ENCODE data around the gene CDH20.
"Not testable (repeated sequence)": the region's sequence is repeated elsewhere in the genome, so short reads cannot be mapped to it uniquely, and the experiment has no call there.

CDH20 gene

DNA sequence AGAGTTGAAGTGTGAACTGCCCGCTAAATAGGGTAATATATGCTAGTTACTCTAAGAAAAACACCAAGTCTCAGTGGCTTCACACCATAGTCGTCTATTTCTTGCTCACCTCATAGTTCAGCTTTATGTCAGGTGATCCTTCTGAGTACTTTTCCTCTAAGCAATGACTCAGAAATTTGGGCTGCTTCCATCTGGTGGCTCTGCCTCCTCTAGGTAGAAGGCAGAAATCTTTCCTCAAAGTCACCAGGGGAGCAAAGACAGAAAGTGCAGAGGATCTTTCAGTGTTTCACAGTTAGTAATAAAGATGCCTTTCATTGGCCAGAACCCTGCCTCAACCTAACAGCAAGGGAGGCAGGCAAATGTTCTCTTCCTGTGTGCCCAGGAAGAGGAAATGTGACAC lies 17.3 kb downstream of the CDH20 start:
- DNase-seq = no peak

DNA sequence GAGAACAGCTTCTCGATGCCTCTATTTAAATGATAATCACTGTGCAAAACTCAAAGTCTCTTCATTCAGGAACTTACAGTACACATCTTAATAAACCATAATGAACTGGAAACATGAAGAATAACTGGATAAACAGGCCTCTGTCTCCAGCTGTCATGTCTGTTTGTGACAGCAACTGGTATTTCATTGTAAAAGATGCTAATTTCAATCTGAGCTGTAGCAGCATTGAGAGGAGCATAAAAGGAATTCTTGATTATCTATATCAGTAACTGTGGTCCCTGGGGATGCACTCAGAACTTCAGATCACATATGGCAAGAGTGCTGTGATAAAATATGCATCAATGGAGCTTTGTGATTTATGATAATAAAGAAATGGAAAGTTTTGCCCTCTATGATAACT lies 18.8 kb downstream of the CDH20 start:
- no peak for DNase-seq

DNA sequence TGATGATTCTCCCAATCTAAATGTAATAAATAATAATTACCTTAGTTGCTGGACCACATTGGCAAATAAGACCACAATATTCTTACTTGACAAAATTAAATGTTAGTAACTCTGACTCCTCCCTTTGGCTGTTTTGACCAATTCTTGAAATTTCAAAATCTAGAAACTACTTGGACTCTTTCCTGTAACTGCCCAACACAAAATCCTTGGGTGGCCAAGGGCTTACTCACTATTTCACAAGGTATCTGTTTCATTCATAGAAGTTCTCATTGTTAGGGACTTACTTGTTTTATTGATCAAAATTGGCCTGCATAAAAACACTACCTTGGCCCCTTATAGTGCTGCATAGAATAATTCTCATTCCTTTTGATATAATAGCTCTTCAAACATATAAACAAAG lies 19.4 kb downstream of the CDH20 start:
- DNase-seq = no peak

DNA sequence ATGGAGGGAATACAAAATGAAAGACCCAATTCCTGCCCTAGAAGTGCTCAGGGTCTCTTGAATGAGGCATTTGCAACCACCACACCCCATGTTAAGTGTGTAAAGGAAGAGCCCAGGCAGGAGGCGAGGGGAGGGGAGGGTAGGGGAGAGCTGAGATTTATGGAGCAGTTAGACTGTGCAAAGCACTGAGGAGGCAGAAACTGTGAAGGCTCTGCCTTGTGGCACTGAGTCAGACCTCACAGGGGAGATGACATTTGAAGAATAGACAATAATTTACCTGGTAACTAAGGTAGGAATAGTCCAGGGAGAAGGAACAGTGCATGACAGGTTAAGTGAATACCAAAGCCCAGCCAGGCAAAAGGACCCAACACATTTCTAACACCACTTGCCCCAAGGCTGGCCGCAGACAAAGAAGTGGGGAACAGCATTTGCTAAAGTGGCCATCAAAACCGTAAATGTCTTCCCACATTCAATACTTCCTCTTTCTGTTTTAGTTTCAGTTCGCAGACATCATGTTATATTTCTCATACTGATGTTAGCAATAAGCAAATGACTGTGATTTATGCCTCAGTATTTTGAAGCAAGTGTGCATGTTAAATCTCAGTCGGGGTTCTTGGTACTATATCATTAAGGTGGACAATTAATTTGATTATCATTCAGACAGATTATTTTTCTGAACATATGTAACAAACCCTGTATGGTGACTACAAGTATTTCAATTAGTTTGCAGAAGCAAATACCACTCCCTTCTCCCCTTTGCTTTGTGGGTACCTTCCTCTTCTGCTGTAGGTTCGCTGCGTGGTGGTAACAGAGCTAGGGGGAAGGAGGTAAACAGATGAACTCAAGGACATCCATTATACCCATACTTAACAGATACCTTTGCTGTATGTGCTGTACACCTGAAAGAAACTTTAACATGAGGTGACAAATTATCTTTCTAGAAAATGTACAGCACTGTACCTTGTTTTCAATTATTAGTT lies 27.5 kb downstream of the CDH20 start:
- no peak for DNase-seq

DNA sequence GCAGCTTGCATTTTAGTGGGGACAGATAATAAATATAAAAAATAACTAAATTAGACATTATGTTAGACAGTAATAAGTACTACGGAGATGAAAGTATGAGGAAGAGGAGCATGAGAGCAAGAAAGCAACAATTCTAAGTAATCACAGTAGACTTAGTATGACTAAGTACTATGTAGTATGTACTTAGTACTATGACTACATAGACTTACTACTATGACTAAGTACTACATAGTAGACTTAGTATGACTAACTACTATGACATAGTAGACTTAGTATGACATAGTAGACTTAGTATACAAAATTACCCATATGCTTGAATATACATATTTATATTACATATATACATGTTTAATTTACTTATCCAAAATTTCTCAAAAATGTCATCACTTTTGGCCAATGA lies 29.3 kb downstream of the CDH20 start:
- no peak for DNase-seq

DNA sequence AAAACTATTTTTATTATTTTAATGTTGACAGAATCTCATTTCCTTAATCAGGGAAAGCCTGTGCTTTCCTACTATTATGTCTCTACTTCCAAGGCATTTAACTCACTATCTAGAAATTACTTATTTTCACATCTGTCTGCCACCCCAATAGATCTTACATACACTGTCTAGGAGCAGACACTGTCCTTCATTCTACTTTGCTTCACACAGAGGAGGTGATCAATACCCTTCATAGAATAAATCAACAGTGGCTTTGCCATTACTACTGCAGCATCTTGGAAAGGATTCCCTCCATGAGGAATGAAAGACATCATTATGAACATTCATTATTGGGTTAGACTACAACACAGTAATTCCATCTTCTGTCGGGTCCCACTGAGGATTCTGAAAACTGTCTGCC lies 31.7 kb downstream of the CDH20 start:
- no peak for DNase-seq

DNA sequence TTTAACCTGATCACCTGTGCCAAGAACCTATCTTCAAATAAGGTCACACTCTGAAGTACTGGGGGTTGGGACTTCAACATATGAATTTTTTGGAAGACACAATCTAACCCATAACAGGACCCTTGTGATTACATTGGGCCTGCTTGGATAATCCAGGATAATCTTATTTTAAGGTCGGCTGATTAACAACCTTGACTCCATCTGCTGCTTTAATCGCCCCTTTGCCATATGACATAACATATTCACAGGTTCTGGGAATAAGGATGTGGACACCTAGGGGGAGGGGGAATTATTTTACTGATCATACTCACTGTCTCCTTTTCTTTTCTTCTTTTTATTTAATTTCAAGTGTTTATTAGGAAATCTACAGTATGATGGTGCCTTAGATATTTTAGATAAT lies 34.8 kb downstream of the CDH20 start:
- no peak for DNase-seq

DNA sequence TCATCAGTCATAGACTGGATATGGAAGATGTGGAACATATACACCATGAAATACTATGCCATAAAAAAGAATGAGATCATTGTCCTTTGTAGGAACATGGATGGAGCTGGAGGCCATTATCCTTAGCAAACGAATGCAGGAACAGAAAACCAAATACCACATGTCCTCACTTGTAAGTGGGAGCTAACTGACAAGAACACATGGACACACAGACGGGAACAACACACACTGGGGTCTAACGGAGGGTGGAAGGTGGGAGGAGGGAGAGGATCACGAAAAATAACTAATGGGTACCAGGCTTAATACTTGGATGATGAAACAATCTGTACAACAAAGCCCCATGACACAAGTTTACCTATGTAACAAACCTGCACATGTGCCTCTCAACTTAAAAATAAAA lies 36.4 kb downstream of the CDH20 start:
- DNase-seq = not testable (repeated sequence)

DNA sequence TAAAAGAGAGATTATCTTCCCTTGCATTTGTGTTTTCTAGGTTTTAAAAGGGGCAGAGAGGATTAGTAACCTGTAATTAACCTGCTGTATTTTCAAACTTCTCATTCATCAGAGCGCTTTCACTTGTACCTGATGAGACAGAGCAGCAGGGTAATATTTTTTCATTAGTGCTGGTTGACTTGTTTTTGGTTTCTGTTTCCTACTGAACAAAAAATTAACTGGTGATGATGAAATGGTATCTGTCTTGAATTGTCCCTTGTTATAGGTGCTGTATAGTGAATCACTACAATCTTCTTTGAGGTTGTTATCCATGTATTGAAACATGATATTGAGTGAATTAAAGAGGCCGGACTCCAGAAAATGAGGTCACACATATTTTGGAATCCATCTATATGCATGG lies 37.9 kb downstream of the CDH20 start:
- no peak for DNase-seq

DNA sequence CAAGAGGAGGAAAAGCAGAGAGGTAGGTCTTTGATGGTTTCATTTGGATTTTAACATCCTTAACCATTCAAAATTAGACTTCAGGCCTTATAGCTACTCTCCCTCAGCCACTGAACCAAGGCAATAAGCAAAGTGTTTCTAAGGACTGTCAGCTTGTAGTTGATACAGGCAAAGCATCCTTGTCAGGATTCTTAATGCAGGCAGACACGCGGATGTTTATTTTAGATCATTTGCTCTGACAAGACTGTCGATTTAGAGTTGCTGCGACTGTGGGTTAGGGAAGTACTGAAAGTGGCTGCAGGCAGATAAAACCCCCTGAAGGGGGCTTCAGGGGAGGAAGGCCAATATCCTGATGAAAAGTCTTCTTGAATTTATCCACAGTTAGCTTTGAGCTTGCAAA lies 46.6 kb downstream of the CDH20 start:
- DNase-seq = no peak

DNA sequence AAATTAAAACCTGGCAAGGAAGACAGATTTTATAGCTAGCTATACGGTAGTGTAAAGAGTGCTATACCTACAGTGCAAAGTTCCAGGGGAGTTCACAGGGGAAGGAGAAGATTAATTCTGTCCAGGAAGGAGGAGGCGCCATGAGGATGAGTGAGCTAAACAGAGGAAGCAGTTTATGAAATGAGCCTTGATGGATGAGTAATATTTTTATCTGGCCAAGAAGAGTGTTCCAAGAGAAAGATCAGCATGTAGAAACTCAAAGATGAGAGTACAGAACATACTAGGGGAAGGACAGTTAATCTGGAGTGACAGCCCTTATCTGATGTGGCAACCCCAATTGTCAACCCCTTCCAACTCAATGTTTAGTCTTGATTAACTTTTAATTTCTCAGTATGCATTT lies 54.8 kb downstream of the CDH20 start:
- DNase-seq = no peak

DNA sequence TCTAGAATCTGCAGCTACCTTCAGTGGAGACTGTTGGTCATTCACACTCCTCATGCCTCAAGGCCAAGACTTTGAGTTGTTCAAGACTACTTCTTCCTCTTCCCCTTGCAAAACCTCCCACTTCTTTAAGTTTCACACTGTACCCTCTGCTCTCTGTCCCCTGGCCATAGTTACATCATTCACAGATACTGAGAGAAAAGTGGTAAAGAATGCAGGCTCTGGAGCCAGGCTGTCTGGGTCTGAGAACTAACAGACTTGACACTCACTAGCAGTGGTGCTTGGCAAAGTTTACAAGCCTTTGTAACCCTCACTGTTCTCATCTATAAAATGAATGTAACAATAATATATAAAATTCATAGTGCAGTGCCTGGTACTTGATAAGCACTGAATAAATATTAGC lies 61.8 kb downstream of the CDH20 start:
- no peak for DNase-seq

DNA sequence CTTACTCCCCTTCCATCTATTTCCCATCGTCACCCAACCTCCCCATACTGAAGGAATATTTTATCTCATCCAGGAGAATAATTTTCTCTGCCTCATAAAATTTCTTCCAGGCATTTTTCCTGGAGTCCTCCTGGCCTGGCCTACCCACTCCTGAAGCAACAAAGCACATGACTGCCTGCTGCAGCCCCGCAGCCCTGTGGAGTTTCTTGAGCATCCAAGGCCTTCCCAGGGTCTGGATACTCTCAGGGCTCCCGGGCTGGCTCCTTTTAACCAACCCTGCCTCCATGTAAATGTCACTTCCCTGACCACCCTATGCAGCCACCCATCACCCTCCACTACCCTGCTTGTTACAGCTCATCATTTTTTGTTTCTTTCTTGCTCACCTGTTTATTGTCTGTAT lies 64.0 kb downstream of the CDH20 start:
- no peak for DNase-seq

DNA sequence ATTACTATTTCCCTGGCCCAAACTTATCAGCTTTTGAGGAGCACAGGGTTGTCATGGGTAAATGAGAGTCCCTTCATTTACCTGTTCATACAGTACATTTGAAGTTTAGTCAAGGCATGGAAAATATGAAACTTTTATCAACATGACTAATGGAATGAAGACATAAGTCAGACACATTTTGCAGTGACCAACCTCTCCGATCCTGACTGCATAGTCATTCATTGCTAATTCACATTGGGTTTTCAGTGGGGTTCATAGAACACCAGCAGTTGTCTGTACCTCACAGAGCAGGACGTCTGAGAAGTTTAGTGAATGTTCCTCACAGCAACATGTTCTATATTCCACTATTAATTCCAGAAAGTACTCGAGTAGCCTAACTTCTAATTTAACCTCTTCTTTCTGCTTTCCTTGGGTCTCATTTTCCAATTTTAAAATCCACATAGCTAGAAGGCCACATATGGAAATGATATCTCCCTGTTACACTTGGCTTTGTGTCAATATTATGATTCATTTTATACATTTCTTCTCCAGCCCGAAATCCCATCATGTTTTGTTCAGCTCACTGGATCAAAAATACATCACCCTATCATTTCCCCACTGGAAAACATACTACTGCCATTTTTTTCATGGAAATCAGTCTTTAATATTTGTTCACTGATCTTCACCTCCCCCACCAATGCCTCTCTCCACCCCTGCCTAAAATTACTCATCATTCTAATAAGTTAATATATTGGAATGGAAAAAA lies 65.9 kb downstream of the CDH20 start:
- no peak for DNase-seq

DNA sequence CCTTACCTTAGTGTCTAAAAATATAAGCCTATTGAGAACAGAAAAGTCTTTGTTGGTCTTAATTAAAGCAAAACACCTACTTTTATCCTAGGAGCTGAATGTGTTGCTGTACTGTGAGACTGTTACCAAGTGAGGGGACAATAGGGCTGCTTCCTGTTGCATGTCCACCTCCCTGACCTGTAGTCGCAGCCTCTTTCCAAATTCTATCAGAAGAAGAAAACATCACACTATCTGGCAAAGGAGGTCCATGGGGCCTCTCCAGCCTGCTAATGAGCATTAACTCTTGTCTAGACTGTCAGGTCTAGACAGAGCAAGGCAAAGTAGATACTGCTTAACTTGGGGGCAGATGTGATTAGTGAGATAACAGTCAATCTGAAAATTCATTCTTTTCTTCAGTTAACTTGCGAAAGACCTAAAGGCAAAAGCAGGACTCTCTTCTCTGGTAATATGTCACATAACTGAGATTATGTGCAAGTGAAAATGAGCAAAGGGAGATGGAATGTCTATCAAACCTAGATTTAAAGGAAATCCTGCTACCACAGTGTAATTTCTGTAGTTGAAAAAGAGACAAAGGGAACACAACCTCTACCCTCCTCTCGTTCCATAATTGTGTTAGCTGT lies 66.9 kb downstream of the CDH20 start:
- no peak for DNase-seq

DNA sequence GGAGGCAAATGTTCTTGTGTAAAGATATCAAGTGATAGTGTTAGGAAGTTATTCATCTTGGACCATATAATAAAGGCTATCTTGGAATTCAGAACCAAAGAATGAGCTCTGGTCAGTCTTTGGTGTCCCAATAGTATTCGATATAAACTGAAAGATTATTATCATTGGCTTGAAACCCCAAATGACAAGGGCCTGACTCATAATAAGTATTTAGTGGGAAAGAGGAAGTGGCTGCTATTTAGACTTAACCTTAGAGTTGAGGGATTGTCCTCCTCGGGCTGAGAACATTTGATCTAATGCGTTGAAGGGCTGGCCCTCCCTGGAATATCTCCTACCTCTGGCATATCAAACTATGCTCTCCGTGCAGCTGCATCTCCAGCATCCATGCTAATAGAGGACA lies 67.5 kb downstream of the CDH20 start:
- no peak for DNase-seq

DNA sequence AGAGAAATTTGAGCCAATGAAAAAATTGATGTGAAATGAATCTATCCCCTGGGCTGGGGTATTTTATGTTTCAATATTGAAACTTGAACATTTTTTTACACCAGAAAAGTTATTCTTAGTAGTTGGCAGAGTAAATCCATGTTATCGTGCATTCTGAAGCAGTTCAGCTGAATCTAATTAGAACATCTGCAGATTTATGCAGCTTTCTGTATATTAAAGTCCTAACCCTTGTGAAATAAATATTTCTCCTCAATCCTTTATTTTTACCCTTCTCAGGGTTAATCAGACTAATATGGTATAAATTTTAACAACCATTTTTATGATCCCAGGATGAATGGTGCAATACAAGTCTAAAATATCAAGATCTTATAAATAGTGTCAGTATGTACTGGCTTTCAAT lies 69.5 kb downstream of the CDH20 start:
- DNase-seq = no peak

DNA sequence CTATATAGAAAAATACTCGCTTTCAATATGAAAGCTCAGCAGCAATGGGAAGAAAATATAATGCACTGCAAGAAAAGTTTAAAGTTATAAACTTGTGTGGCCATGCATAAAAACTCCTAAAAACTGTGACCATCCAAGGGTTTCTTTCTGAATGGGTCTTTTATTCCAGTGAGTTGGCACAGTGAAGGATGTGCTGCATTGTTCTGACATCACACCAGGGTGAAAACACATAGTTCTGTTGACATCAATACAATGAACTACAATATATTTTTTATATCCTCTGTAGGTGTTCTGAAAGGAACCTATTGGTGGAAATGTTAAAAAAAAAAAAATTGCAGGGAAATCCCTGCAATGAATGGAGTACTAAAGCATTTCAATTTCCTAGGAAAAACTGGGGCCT lies 80.2 kb downstream of the CDH20 start:
- no peak for DNase-seq

DNA sequence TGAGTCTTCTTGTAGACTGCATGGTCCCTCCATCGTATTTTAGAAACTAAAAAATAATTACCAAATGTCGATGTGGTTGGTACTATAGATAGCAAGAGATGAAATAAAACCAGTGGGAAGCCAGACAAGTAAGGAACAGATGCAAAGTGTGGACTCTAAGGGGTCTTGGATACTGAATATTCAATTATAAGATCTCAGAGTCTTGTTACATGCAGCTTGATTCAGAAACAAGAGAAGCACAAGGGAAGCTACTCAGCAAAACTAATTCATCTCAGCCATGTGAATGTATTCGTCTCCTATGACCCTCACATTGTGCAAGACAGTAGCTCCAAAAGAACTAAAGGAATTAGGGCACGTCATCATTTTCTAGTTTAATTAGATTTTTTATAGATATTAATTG lies 80.9 kb downstream of the CDH20 start:
- no peak for DNase-seq

DNA sequence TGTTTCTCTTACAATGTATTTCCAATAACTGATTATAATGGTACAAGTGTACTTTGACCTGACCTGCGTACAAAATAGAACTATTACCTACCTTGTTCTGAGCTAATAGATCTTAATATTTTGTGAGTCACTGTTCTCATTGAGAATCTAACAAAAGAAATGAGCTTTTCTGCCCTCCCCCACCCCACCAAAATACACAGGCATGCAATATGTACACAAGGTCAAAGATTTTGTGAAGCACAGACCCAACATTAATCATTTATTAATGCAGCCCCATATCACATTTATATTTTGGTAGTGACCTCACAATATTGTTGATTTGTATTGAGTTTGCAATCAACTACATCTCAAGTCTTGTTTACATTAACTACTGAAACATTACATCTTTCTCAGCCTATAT lies 86.5 kb downstream of the CDH20 start:
- no peak for DNase-seq

DNA sequence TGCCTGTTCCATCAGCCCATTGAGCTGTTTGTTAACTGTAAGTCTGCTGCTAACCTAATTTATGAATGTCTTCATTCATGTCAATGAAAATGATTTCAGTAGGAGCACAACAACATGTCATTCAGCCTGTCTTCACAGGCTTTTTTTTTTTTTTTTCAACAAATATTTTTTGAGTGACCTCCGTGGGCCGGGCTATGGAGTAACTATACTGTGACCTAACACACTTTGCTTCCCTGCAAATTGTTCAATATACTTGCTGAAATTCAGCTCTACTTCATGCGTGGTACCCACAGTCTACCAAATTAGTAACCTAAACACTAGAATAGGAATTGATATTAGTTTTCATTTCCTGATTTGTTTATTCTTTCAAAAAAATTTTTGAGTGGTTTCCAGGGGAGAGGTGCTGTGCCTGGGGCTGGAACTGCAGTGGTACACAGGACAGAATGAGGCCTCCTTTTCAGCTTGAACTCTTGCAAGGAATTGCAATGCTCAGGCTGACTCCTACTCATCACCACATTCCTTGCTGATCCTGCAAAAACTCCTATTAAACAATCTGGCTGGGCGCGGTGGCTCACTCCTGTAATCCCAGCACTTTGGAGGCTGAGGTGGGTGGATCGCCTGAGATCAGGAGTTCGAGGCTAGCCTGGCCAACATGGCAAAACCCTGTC lies 87.1 kb downstream of the CDH20 start:
- no peak for DNase-seq

DNA sequence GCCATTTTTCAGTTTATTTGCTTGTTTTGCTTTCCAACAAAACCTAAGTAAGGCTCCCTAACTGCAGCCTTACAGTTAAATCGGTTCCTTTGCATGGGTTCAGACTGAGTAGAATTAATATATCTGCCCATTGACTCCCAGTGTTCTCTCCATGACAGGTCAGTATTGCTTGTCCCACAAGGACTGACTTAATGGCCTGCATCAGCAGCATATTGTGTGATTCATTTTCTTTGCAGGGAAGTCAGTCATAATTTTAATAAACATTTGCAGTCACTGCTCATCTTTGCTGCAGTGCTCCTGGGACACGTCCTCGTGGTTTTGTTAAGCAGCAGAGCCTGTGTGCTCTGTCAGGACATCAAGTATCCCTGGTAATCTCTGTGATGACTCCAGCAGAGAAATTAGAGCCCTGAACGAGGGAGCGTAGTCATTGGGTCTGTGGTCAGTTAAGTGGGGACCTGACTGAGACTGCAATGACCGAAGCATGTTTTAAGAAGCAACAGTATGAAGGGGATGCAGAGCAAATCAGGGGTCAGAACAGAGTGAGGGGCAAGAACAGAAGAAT lies 93.3 kb downstream of the CDH20 start:
- DNase-seq = no peak

DNA sequence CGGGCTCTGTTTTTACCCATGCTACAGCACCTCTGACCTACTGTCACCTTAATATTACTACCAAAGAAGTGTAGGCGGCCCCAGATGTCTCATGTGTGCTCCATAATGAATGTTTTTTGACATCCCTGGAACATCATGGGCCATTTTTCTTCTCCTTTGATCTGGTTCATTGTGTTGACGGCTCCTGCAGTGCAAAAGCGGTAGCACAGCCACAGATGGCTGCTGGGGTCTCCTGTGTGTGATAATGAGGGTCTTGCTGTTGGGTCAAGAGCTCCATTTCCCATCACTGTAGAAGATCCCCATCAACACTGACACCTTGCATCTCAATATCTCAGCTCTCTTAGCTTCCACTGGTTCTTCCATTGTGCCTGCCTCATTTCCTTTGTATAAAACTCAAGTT lies 95.0 kb downstream of the CDH20 start:
- no peak for DNase-seq

Measured in CD4-positive, alpha-beta T cell treated with Interleukin-12 subunit alpha and Interleukin-12 subunit beta, for 1 hour (primary cell).